WTC11 (cell line): Measurements from ENCODE around the gene EVA1C. TPM values are rescaled to one million over a fixed set of nuclear protein-coding genes. Genes with fewer than 3 reads are reported as not detected.

ENCODE experiments used
- ATAC-seq: fragments of 200-7000 bp; cut with Tn5 transposase; 2 replicates; pipeline ENCODE4 v1.10.0; 2021; ENCODE audit warnings: mild to moderate bottlenecking, moderate library complexity
- CTCF ChIA-PET: fragments of 300-600 bp; sonication (Branson Sonifier 250); formaldehyde crosslinking; loops from one replicate; lab custom pipeline; 2021; ENCODE audit warnings: antibody characterized with exemption; lab: Charles Lee
- POLR2A ChIA-PET: fragments of 350-600 bp; sonication (Branson Sonifier 250); formaldehyde crosslinking; loops from one replicate; lab custom pipeline; 2021; ENCODE audit warnings: antibody characterized with exemption; lab: Charles Lee
- DNase-seq: peaks from one replicate; pipeline ENCODE4 v3.0.0; 2021; ENCODE audit warnings: low spot score
- H3K27ac Mint-ChIP-seq: 2 replicates; pipeline ENCODE4 v1.8.0; 2021; ENCODE audit warnings: mixed read lengths
- H3K27me3 Mint-ChIP-seq: 2 replicates; pipeline ENCODE4 v1.8.0; 2021; ENCODE audit warnings: low read depth, mild to moderate bottlenecking, moderate library complexity, mixed read lengths
- H3K36me3 Mint-ChIP-seq: 2 replicates; pipeline ENCODE4 v1.8.0; 2021; ENCODE audit warnings: mixed read lengths
- H3K4me1 Mint-ChIP-seq: 2 replicates; pipeline ENCODE4 v1.8.0; 2022; ENCODE audit warnings: mixed read lengths
- H3K4me3 Mint-ChIP-seq: 2 replicates; pipeline ENCODE4 v1.8.0; 2021; ENCODE audit warnings: mild to moderate bottlenecking, moderate library complexity, mixed read lengths
- H3K9me3 Mint-ChIP-seq: 2 replicates; pipeline ENCODE4 v1.8.0; 2021; ENCODE audit warnings: mixed read lengths
- ATF1 ChIP-seq: sonication (generic); formaldehyde crosslinking; IDR thresholded peaks from 2 replicates; pipeline ENCODE4 v1.8.1; 2023; ENCODE audit warnings: mild to moderate bottlenecking, moderate library complexity, missing genetic modification reagents
- CDX4 ChIP-seq: fragments of 250-450 bp; sonication (Bioruptor Pico); IDR thresholded peaks from 2 replicates; pipeline ENCODE4 v1.9.0; 2021; ENCODE audit warnings: moderate library complexity, mild to moderate bottlenecking, inconsistent platforms, borderline replicate concordance
- NFE2L1 ChIP-seq: sonication (generic); formaldehyde crosslinking; IDR thresholded peaks from 2 replicates; pipeline ENCODE4 v1.8.1; 2023; ENCODE audit warnings: missing genetic modification reagents
- NR1H2 ChIP-seq: sonication (generic); formaldehyde crosslinking; IDR thresholded peaks from 2 replicates; pipeline ENCODE4 v1.9.0; 2021; ENCODE audit warnings: mild to moderate bottlenecking, moderate library complexity, missing genetic modification reagents
- PRRX2 ChIP-seq: fragments of 250-450 bp; sonication (Bioruptor Pico); IDR thresholded peaks from 2 replicates; pipeline ENCODE4 v1.8.0; 2021; ENCODE audit warnings: mild to moderate bottlenecking
- SMAD3 ChIP-seq: sonication (generic); formaldehyde crosslinking; IDR thresholded peaks from 2 replicates; pipeline ENCODE4 v1.8.0; 2022; ENCODE audit warnings: missing genetic modification reagents, mild to moderate bottlenecking, borderline replicate concordance
- SP1 ChIP-seq: sonication (generic); formaldehyde crosslinking; conservative IDR thresholded peaks from 2 replicates; pipeline ENCODE4 v1.8.1; 2022; ENCODE audit warnings: missing genetic modification reagents
- USF2 ChIP-seq: sonication (generic); formaldehyde crosslinking; IDR thresholded peaks from 2 replicates; pipeline ENCODE4 v1.8.1; 2023; ENCODE audit warnings: mild to moderate bottlenecking, missing genetic modification reagents, moderate library complexity
- ZBTB43 ChIP-seq: sonication (generic); formaldehyde crosslinking; IDR thresholded peaks from 2 replicates; pipeline ENCODE4 v1.8.1; 2023; ENCODE audit warnings: mild to moderate bottlenecking, missing genetic modification reagents
- ZNF138 ChIP-seq: sonication (generic); formaldehyde crosslinking; conservative IDR thresholded peaks from 2 replicates; pipeline ENCODE4 v1.8.1; 2022; ENCODE audit warnings: mild to moderate bottlenecking, moderate library complexity, missing genetic modification reagents
- ZNF317 ChIP-seq: sonication (generic); formaldehyde crosslinking; IDR thresholded peaks from 2 replicates; pipeline ENCODE4 v1.8.1; 2023; ENCODE audit warnings: low read depth, mild to moderate bottlenecking, moderate library complexity, missing genetic modification reagents, borderline replicate concordance
- ZNF396 ChIP-seq: fragments of 250-450 bp; sonication (Bioruptor Pico); IDR thresholded peaks from 2 replicates; pipeline ENCODE4 v1.8.0; 2021; ENCODE audit warnings: mild to moderate bottlenecking, moderate library complexity, borderline replicate concordance
- ZNF512 ChIP-seq: sonication (generic); formaldehyde crosslinking; IDR thresholded peaks from 2 replicates; pipeline ENCODE4 v1.8.1; 2022; ENCODE audit warnings: missing genetic modification reagents, borderline replicate concordance
- total RNA-seq: library from RNA; stranded (reverse); gene quantifications from 3 replicates; pipeline ENCODE4 v1.2.3, GENCODE V29; 2021
- TF ChIP-seq, protein P1 (sequence below): sonication (generic); formaldehyde crosslinking; IDR thresholded peaks from 2 replicates; pipeline ENCODE4 v1.8.0; 2022; ENCODE audit warnings: mild to moderate bottlenecking, missing genetic modification reagents
- TF ChIP-seq, protein P2 (sequence below): sonication (generic); formaldehyde crosslinking; IDR thresholded peaks from 2 replicates; pipeline ENCODE4 v1.8.1; 2022; ENCODE audit warnings: low read depth, missing genetic modification reagents, borderline replicate concordance
- TF ChIP-seq, protein P3 (sequence below): fragments of 250-450 bp; sonication (Bioruptor Pico); IDR thresholded peaks from 2 replicates; pipeline ENCODE4 v1.9.0; 2021; ENCODE audit warnings: mild to moderate bottlenecking, borderline replicate concordance

Gene EVA1C
- total RNA-seq, 1 experiment from 2014 or later = 3.1 TPM

- TF ChIP-seq, protein P1, sequence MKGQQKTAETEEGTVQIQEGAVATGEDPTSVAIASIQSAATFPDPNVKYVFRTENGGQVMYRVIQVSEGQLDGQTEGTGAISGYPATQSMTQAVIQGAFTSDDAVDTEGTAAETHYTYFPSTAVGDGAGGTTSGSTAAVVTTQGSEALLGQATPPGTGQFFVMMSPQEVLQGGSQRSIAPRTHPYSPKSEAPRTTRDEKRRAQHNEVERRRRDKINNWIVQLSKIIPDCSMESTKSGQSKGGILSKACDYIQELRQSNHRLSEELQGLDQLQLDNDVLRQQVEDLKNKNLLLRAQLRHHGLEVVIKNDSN (CRISPR knock-in tag) = no peak
- no peak for TF ChIP-seq PRRX2 (CRISPR knock-in tag)
- TF ChIP-seq ATF1 = no peak
These were observed 50.9 kb downstream of the EVA1C start (continued) for GRCh38 chr21:32463367-32463766.

DNA sequence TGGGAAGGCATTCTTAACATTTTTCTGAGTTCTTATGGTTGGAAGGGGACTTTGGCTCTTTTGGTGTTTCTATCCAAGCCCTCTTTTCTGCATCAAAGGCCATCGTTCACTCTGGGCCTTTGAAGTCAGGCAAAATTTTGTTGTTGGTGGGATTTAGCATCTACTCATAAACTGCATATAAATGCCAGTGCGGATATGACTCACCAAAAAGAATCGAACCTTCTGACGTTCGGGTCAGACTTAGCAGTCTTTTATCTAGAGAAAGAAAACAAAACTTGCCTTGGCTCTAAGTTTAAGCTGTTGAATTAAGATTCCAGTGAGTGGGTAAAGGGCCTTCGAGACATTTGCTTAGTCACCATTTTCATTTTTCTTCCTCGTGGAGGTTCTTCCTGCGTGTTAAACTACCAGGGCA lies 51.4 kb downstream of the EVA1C start:
- CTCF ChIA-PET = no interaction called here
- peaks cover 24% of the 10 kb centered on the region for H3K9me3 Mint-ChIP-seq
- TF ChIP-seq ZNF512 (CRISPR knock-in tag) = no peak
- TF ChIP-seq, all 79 proteins: peak for 0
- Mint-ChIP-seq H3K36me3 (peaks cover 27% of the 10 kb centered on the region), H3K4me3 (no peak overlapping the region), H3K27ac (no peak overlapping the region), H3K4me1 (peaks cover 11% of the 10 kb centered on the region), H3K27me3 (no peaks in the 10 kb centered on the region; the same call in 1 of the 2 replicates)
- ATAC-seq = no peak
- POLR2A ChIA-PET = no interaction called here
- no peak for DNase-seq

- Mint-ChIP-seq H3K27me3 (no peaks in the 10 kb centered on the region), H3K36me3 (peaks cover 20% of the 10 kb centered on the region), H3K4me3 (no peak overlapping the region), H3K9me3 (peaks cover 16% of the 10 kb centered on the region), H3K27ac (peak overlapping the region; percentile 48; the same call in 1 of the 2 replicates), H3K4me1 (peaks cover 8% of the 10 kb centered on the region)
- CTCF ChIA-PET = interaction anchor here (0.8 to 1.2 kb wide), 3 partner anchors 72 to 134 kb away, joined by 3 to 4 read pairs (median 3); no protein-coding TSS in a partner anchor
- DNase-seq = peak; percentile 21
- POLR2A ChIA-PET = no interaction called here
- peak; percentile 94 for ATAC-seq
- TF ChIP-seq SMAD3 (CRISPR knock-in tag) = no peak
- TF ChIP-seq, protein P2, sequence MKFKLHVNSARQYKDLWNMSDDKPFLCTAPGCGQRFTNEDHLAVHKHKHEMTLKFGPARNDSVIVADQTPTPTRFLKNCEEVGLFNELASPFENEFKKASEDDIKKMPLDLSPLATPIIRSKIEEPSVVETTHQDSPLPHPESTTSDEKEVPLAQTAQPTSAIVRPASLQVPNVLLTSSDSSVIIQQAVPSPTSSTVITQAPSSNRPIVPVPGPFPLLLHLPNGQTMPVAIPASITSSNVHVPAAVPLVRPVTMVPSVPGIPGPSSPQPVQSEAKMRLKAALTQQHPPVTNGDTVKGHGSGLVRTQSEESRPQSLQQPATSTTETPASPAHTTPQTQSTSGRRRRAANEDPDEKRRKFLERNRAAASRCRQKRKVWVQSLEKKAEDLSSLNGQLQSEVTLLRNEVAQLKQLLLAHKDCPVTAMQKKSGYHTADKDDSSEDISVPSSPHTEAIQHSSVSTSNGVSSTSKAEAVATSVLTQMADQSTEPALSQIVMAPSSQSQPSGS = no peak
- TF ChIP-seq ZBTB43 (CRISPR knock-in tag) = no peak
These were observed 54.8 kb downstream of the EVA1C start for GRCh38 chr21:32467291-32467690.

GRCh38 chr21:32468681-32469111 lies 56.2 kb downstream of the EVA1C start:
- peaks cover 12% of the 10 kb centered on the region for H3K36me3 Mint-ChIP-seq

More at GRCh38 chr21:32468681-32469111, 56.2 kb downstream of the EVA1C start:
- ATAC-seq (no peak), DNase-seq (no peak)
- Mint-ChIP-seq H3K4me1 (peaks cover 8% of the 10 kb centered on the region), H3K4me3 (no peak overlapping the region), H3K27me3 (no peaks in the 10 kb centered on the region), H3K27ac (no peak overlapping the region), H3K9me3 (peaks cover 7% of the 10 kb centered on the region; the same call in 1 of the 2 replicates)
- ChIA-PET CTCF (no interaction called here), POLR2A (no interaction called here)
- TF ChIP-seq ZNF396 (CRISPR knock-in tag) (no peak), SP1 (CRISPR knock-in tag) (no peak), USF2 (CRISPR knock-in tag) (no peak), NFE2L1 (CRISPR knock-in tag) (no peak), ZNF317 (CRISPR knock-in tag) (no peak), CDX4 (CRISPR knock-in tag) (no peak), ZNF138 (no peak), NR1H2 (CRISPR knock-in tag) (no peak), ZBTB43 (CRISPR knock-in tag) (no peak)
- TF ChIP-seq, protein P3, sequence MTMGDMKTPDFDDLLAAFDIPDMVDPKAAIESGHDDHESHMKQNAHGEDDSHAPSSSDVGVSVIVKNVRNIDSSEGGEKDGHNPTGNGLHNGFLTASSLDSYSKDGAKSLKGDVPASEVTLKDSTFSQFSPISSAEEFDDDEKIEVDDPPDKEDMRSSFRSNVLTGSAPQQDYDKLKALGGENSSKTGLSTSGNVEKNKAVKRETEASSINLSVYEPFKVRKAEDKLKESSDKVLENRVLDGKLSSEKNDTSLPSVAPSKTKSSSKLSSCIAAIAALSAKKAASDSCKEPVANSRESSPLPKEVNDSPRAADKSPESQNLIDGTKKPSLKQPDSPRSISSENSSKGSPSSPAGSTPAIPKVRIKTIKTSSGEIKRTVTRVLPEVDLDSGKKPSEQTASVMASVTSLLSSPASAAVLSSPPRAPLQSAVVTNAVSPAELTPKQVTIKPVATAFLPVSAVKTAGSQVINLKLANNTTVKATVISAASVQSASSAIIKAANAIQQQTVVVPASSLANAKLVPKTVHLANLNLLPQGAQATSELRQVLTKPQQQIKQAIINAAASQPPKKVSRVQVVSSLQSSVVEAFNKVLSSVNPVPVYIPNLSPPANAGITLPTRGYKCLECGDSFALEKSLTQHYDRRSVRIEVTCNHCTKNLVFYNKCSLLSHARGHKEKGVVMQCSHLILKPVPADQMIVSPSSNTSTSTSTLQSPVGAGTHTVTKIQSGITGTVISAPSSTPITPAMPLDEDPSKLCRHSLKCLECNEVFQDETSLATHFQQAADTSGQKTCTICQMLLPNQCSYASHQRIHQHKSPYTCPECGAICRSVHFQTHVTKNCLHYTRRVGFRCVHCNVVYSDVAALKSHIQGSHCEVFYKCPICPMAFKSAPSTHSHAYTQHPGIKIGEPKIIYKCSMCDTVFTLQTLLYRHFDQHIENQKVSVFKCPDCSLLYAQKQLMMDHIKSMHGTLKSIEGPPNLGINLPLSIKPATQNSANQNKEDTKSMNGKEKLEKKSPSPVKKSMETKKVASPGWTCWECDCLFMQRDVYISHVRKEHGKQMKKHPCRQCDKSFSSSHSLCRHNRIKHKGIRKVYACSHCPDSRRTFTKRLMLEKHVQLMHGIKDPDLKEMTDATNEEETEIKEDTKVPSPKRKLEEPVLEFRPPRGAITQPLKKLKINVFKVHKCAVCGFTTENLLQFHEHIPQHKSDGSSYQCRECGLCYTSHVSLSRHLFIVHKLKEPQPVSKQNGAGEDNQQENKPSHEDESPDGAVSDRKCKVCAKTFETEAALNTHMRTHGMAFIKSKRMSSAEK (CRISPR knock-in tag) = no peak
